GM18498 (cell line): Measurements from ENCODE around the gene ADGRL3.
"Not testable (repeated sequence)": the region's sequence is repeated elsewhere in the genome, so short reads cannot be mapped to it uniquely, and the experiment has no call there.

ENCODE experiments used
- ATAC-seq: cut with Tn5 transposase; IDR thresholded peaks from one replicate; pipeline ENCODE4 v1.9.1; 2021; ENCODE audit warnings: mild to moderate bottlenecking, moderate library complexity; ENCODE audit not compliant: unreplicated experiment

ADGRL3 gene

GRCh38 chr4:61596606-61597340 is 396.6 kb downstream of the ADGRL3 start:
- ATAC-seq = no peak

- no peak for ATAC-seq
Observed at GRCh38 chr4:61603086-61603485, 403.0 kb downstream of the ADGRL3 start.

GRCh38 chr4:61604054-61604453 is 403.9 kb downstream of the ADGRL3 start:
- ATAC-seq = no peak

GRCh38 chr4:61605984-61606383 is 405.9 kb downstream of the ADGRL3 start:
- no peak for ATAC-seq

GRCh38 chr4:61614231-61614630 is 414.1 kb downstream of the ADGRL3 start:
- ATAC-seq = no peak

- ATAC-seq = no peak
Observed at GRCh38 chr4:61619528-61619927, 419.4 kb downstream of the ADGRL3 start.

GRCh38 chr4:61628282-61628681 is 428.2 kb downstream of the ADGRL3 start:
- ATAC-seq = no peak

- no peak for ATAC-seq
Observed at GRCh38 chr4:61628727-61629126, 428.6 kb downstream of the ADGRL3 start.

- ATAC-seq = no peak
Observed at GRCh38 chr4:61630548-61630947, 430.4 kb downstream of the ADGRL3 start.

- no peak for ATAC-seq
Observed at GRCh38 chr4:61638591-61638990, 438.5 kb downstream of the ADGRL3 start.

GRCh38 chr4:61646746-61647350 is 446.7 kb downstream of the ADGRL3 start:
- ATAC-seq = not testable (repeated sequence)

- no peak for ATAC-seq
Observed at GRCh38 chr4:61648264-61648663, 448.1 kb downstream of the ADGRL3 start.

GRCh38 chr4:61657016-61657415 is 456.9 kb downstream of the ADGRL3 start:
- ATAC-seq = no peak

GRCh38 chr4:61661960-61662359 is 461.8 kb downstream of the ADGRL3 start:
- ATAC-seq = no peak

- ATAC-seq = no peak
Observed at GRCh38 chr4:61662362-61662761, 462.2 kb downstream of the ADGRL3 start.

GRCh38 chr4:61663310-61663709 is 463.2 kb downstream of the ADGRL3 start:
- no peak for ATAC-seq

- no peak for ATAC-seq
Observed at GRCh38 chr4:61665649-61666048, 465.5 kb downstream of the ADGRL3 start.

- no peak for ATAC-seq
Observed at GRCh38 chr4:61666244-61666643, 466.1 kb downstream of the ADGRL3 start.

- ATAC-seq = no peak
Observed at GRCh38 chr4:61671599-61671998, 471.5 kb downstream of the ADGRL3 start.

- ATAC-seq = no peak
Observed at GRCh38 chr4:61675464-61675863, 475.3 kb downstream of the ADGRL3 start.

GRCh38 chr4:61678297-61678696 is 478.2 kb downstream of the ADGRL3 start:
- no peak for ATAC-seq

GRCh38 chr4:61693520-61693919 is 493.4 kb downstream of the ADGRL3 start:
- no peak for ATAC-seq
